HepG2 (cell line): ENCODE results near the gene COPZ1. TPM values are rescaled to one million over a fixed set of nuclear protein-coding genes. Genes with fewer than 3 reads are reported as not detected.

Experiments used
- ATAC-seq: fragments of 200-7000 bp; cut with Tn5 transposase; 3 replicates; pipeline ENCODE4 v1.9.1; 2020; ENCODE audit warnings: mild to moderate bottlenecking, moderate library complexity
- BruUV-seq: library from RNA; stranded (reverse); fragments of 400-500 nt; replicated peaks from 2 replicates; lab custom pipeline; 2021; lab: Mats Ljungman, UMichigan
- CTCF ChIA-PET: fragments of 300-600 bp; formaldehyde crosslinking; extraction: SDS; loops from one replicate; lab custom pipeline; 2021; ENCODE audit warnings: low total read pairs, inconsistent platforms, low intra/inter-chr PET ratio; lab: Yijun Ruan, JAX
- POLR2A ChIA-PET: fragments of 350-600 bp; sonication (Branson Sonifier 250); formaldehyde crosslinking; loops from one replicate; lab custom pipeline; 2020; ENCODE audit warnings: antibody characterized with exemption, inconsistent platforms; lab: Yijun Ruan, JAX
- DNase-seq: peaks from one replicate; pipeline ENCODE4 v3.0.0-alpha.2; 2015; ENCODE audit warnings: low spot score
- FAIRE-seq: peaks from 3 replicates; lab custom pipeline; 2011; peaks lifted over from hg19 to GRCh38; lab: Jason Lieb, UNC
- H2AFZ ChIP-seq: one replicate; pipeline ENCODE4 v1.6.1; 2011; ENCODE audit warnings: low read length, inconsistent platforms
- H3K27ac ChIP-seq: fragments of 300-600 bp; 3 replicates; pipeline ENCODE4 v1.8.0; 2011; ENCODE audit warnings: mixed run types, mild to moderate bottlenecking, mixed read lengths, low read length, inconsistent platforms; ENCODE audit not compliant: insufficient read depth; ENCODE audit errors: extremely low read length
- H3K27me3 ChIP-seq, 2 experiments: fragments of 200-600 bp in 1 of 2; 2 replicates in 1 of 2; 3 replicates in 1 of 2; pipeline versions ENCODE4 v1.6.0 to v1.8.0; 2011; ENCODE audit warnings: low read length in 2 of 2, mild to moderate bottlenecking in 2 of 2, moderate library complexity in 2 of 2, inconsistent platforms in 1 of 2; ENCODE audit not compliant: insufficient read depth in 2 of 2, control insufficient read depth in 1 of 2
- H3K36me3 ChIP-seq, 2 experiments: fragments of 200-600 bp in 1 of 2; replicated peaks in 1 of 2; 2 replicates in 1 of 2; 3 replicates in 1 of 2; pipeline versions ENCODE4 v1.5.1 to v1.8.0; 2011; ENCODE audit warnings: low read length in 2 of 2, inconsistent platforms in 1 of 2; ENCODE audit not compliant: insufficient read depth in 2 of 2, control insufficient read depth in 1 of 2
- H3K4me1 ChIP-seq: 2 replicates; pipeline ENCODE4 v1.5.1; 2012; ENCODE audit warnings: low read length, inconsistent platforms; ENCODE audit not compliant: insufficient read depth
- H3K4me2 ChIP-seq: 2 replicates; pipeline ENCODE4 v1.6.0; 2011; ENCODE audit warnings: low read depth, low read length, inconsistent platforms
- H3K4me3 ChIP-seq, 3 experiments: fragments of 200-600 bp in 1 of 3; sonication (generic), shearing (Covaris generic) in 1 of 3; replicated peaks in 1 of 3; 2 replicates each; pipeline ENCODE4 v1.5.1; 2011 to 2016; ENCODE audit warnings: low read length in 3 of 3, inconsistent platforms in 2 of 3, low read depth in 2 of 3, mild to moderate bottlenecking in 2 of 3, control low read depth in 1 of 3, mixed read lengths in 1 of 3; ENCODE audit not compliant: insufficient read depth in 1 of 3
- H3K79me2 ChIP-seq: one replicate; pipeline ENCODE4 v1.6.1; 2011; ENCODE audit warnings: low read length, inconsistent platforms; ENCODE audit not compliant: insufficient read depth
- H3K9ac ChIP-seq: 2 replicates; pipeline ENCODE4 v1.6.0; 2011; ENCODE audit warnings: mild to moderate bottlenecking, low read depth, low read length, inconsistent platforms; ENCODE audit not compliant: insufficient read depth
- H3K9me3 ChIP-seq: 2 replicates; pipeline ENCODE4 v1.5.1; 2012; ENCODE audit warnings: mild to moderate bottlenecking, low read length
- H4K20me1 ChIP-seq: 2 replicates; pipeline ENCODE4 v1.6.0; 2011; ENCODE audit warnings: inconsistent platforms, mild to moderate bottlenecking, low read length, moderate library complexity; ENCODE audit not compliant: insufficient read depth
- BORCS8-MEF2B ChIP-seq: sonication (generic); formaldehyde crosslinking; IDR thresholded peaks from 2 replicates; pipeline ENCODE4 v1.8.0; 2022; ENCODE audit warnings: mild to moderate bottlenecking, missing genetic modification reagents
- MAFF ChIP-seq: IDR thresholded peaks from 2 replicates; pipeline ENCODE4 v1.6.1; 2011; ENCODE audit warnings: low read depth, low read length, improper control_type of control experiment
- TBX2 ChIP-seq: sonication (generic); formaldehyde crosslinking; IDR thresholded peaks from 2 replicates; pipeline ENCODE4 v1.5.0; 2020; ENCODE audit warnings: missing genetic modification reagents, mild to moderate bottlenecking, borderline replicate concordance
- U2AF2 ChIP-seq: fragments of 200-400 bp; formaldehyde crosslinking; IDR thresholded peaks from 2 replicates; pipeline ENCODE4 v1.6.1; 2017; ENCODE audit warnings: low read depth, mild to moderate bottlenecking, low read length
- ZBTB38 ChIP-seq: sonication (generic); formaldehyde crosslinking; IDR thresholded peaks from 2 replicates; pipeline ENCODE4 v1.5.1; 2020; ENCODE audit warnings: mild to moderate bottlenecking, missing genetic modification reagents
- ZFP62 ChIP-seq: sonication (generic); formaldehyde crosslinking; IDR thresholded peaks from 2 replicates; pipeline ENCODE4 v1.4.0; 2020; ENCODE audit warnings: missing genetic modification reagents
- ZNF550 ChIP-seq: sonication (generic); formaldehyde crosslinking; IDR thresholded peaks from 2 replicates; pipeline ENCODE4 v1.4.0; 2020; ENCODE audit warnings: mild to moderate bottlenecking, missing genetic modification reagents, borderline replicate concordance
- ZNF577 ChIP-seq: sonication (generic); formaldehyde crosslinking; IDR thresholded peaks from 2 replicates; pipeline ENCODE4 v1.4.0; 2020; ENCODE audit warnings: mild to moderate bottlenecking, low read depth, missing genetic modification reagents, borderline replicate concordance
- WGBS: methylation state at CpG from one replicate; pipeline ENCODE4 v1.1.6; 2017; ENCODE audit warnings: low lambda C conversion rate; 5-methylcytosine and 5-hydroxymethylcytosine counted together
- in situ Hi-C: cut with HindIII; loops from 2 replicates; pipeline ENCODE4 v1.10.0; 2017; ENCODE audit warnings: low pct_unique_long_range_greater_than_20kb; ENCODE audit not compliant: extremely low pct_ligation_motif_present
- intact Hi-C: fragments of 100-400 bp; cut with micrococcal nuclease; formaldehyde crosslinking; loops from one replicate; pipeline ENCODE4 v1.10.0; 2022; ENCODE audit not compliant: unreplicated experiment
- polyA plus RNA-seq, 8 experiments: library from polyadenylated mRNA; depleted of rRNA in 3 of 8; stranded (reverse) in 7 of 8; unstranded in 1 of 8; fragments of >200 nt; fragmentation: Illumina TruSeq in 4 of 8; extraction: Trizol in 4 of 8; gene quantifications; 2 replicates each; pipeline versions ENCODE4 v1.2.1 to v1.2.3, GENCODE V29; 2011 to 2016; ENCODE audit warnings: low read depth in 4 of 8, missing spikeins in 1 of 8, mixed read lengths in 1 of 8; ENCODE audit not compliant: insufficient read depth in 1 of 8
- total RNA-seq, 5 experiments: library from RNA; depleted of rRNA; stranded (reverse); fragments of >200 nt; fragmentation: Illumina TruSeq; extraction: Trizol; gene quantifications; 2 replicates each; pipeline ENCODE4 v1.2.3, GENCODE V29; 2016; ENCODE audit warnings: low read depth in 1 of 5
- TF ChIP-seq, protein P1 (sequence below): sonication (generic); formaldehyde crosslinking; IDR thresholded peaks from 2 replicates; pipeline ENCODE4 v1.8.1; 2023; ENCODE audit warnings: mild to moderate bottlenecking, missing genetic modification reagents
- TF ChIP-seq, protein P2 (sequence below): sonication (generic); formaldehyde crosslinking; IDR thresholded peaks from 2 replicates; pipeline ENCODE4 v1.4.0; 2020; ENCODE audit warnings: missing genetic modification reagents
- TF ChIP-seq, protein P3 (sequence below): sonication (generic); formaldehyde crosslinking; IDR thresholded peaks from 2 replicates; pipeline ENCODE4 v1.5.0; 2020; ENCODE audit warnings: missing genetic modification reagents
- TF ChIP-seq, protein P4 (sequence below): sonication (generic); formaldehyde crosslinking; IDR thresholded peaks from 2 replicates; pipeline ENCODE4 v1.5.0; 2020; ENCODE audit warnings: missing genetic modification reagents, mild to moderate bottlenecking, borderline replicate concordance

Gene COPZ1
- total and polyA plus RNA-seq, 2 of the 13 experiments (the other 11 are each of a cell fraction or from before 2014, with no cell fraction given): 125 to 184 TPM

DNA sequence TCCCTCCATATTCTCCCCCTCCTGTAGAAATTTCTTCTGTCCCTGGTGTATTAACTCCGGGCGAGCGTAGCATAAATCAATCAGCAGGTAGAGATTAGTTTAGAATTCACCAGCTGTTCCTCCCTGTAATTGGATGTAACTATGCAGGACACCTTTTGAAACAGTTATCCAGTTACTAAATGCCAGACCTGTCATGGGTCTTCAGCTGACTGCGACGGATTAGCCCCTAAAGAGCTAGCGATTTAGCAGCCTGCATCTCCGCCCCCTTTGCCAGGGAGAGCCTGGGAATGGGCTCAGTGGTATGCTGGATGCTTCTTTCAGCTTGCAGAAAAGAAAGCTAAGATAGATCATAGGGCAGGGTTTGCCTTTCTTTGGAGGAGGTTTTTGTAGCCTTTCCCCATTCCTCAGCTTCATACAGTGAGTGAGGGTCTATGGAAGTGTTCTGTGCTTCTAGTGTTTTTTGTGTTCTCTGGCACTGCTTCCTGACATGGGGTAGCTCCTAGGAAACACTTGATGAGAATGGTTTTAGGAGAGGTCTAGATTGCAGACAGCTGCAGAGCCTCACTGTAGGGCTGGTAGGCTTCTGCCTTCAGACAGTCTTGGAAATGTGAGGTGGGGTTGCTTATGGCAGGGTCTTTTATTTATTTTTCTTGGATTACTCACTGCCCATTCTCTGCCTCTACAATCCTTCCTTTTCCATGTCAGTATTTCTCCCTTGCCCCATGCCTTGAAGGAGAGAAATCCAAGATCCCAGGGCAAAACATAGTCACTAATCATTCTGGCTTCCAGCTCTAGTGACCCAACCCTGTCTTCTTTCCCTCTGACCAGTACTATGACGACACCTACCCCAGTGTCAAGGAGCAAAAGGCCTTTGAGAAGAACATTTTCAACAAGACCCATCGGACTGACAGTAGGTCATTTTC, 16.7 kb downstream of the COPZ1 start:
- no peaks in the 10 kb centered on the region for H3K27me3 ChIP-seq
- H3K36me3 ChIP-seq: peaks cover 18 to 48% of the 10 kb centered on the region in 2 experiments
- no peak overlapping the region for H3K27ac ChIP-seq
- H3K9ac ChIP-seq: no peak overlapping the region
- H3K4me3 ChIP-seq: no peak overlapping the region
- in situ Hi-C loops (no loop called here), intact Hi-C loops (no loop called here)
- H3K4me2 ChIP-seq: no peak overlapping the region
- no peaks in the 10 kb centered on the region for H3K9me3 ChIP-seq
- no peak overlapping the region for H2AFZ ChIP-seq
- H3K4me1 ChIP-seq: peaks cover 49% of the 10 kb centered on the region
- WGBS: 94% methylated on average over 9 of the region's 9 CpGs
- DNase-seq (no peak), ATAC-seq (no peak), FAIRE-seq (no peak)
- no TSS peak for BruUV-seq
- H3K79me2 ChIP-seq: peaks cover 5% of the 10 kb centered on the region
- H4K20me1 ChIP-seq: no peaks in the 10 kb centered on the region
- ChIA-PET POLR2A (interaction anchor here (1.0 to 1.5 kb wide), 4 partner anchors 13 to 61 kb away, joined by 3 to 5 read pairs (median 4); partner anchors contain the start of genes CBX5, COPZ1 and HNRNPA1), CTCF (no interaction called here)
- TF ChIP-seq ZNF550 (CRISPR knock-in tag): no peak
- TF ChIP-seq BORCS8-MEF2B: no peak
- TF ChIP-seq, protein P1, sequence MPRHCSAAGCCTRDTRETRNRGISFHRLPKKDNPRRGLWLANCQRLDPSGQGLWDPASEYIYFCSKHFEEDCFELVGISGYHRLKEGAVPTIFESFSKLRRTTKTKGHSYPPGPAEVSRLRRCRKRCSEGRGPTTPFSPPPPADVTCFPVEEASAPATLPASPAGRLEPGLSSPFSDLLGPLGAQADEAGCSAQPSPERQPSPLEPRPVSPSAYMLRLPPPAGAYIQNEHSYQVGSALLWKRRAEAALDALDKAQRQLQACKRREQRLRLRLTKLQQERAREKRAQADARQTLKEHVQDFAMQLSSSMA (CRISPR knock-in tag): no peak
- no peak for TF ChIP-seq ZNF577
- TF ChIP-seq TBX2: no peak
- no peak for TF ChIP-seq MAFF
- no peak for TF ChIP-seq U2AF2
- no peak for TF ChIP-seq ZFP62 (CRISPR knock-in tag)
- TF ChIP-seq, protein P2, sequence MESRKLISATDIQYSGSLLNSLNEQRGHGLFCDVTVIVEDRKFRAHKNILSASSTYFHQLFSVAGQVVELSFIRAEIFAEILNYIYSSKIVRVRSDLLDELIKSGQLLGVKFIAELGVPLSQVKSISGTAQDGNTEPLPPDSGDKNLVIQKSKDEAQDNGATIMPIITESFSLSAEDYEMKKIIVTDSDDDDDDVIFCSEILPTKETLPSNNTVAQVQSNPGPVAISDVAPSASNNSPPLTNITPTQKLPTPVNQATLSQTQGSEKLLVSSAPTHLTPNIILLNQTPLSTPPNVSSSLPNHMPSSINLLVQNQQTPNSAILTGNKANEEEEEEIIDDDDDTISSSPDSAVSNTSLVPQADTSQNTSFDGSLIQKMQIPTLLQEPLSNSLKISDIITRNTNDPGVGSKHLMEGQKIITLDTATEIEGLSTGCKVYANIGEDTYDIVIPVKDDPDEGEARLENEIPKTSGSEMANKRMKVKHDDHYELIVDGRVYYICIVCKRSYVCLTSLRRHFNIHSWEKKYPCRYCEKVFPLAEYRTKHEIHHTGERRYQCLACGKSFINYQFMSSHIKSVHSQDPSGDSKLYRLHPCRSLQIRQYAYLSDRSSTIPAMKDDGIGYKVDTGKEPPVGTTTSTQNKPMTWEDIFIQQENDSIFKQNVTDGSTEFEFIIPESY: no peak
- TF ChIP-seq, protein P3, sequence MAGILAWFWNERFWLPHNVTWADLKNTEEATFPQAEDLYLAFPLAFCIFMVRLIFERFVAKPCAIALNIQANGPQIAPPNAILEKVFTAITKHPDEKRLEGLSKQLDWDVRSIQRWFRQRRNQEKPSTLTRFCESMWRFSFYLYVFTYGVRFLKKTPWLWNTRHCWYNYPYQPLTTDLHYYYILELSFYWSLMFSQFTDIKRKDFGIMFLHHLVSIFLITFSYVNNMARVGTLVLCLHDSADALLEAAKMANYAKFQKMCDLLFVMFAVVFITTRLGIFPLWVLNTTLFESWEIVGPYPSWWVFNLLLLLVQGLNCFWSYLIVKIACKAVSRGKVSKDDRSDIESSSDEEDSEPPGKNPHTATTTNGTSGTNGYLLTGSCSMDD (CRISPR knock-in tag): no peak
- TF ChIP-seq, protein P4, sequence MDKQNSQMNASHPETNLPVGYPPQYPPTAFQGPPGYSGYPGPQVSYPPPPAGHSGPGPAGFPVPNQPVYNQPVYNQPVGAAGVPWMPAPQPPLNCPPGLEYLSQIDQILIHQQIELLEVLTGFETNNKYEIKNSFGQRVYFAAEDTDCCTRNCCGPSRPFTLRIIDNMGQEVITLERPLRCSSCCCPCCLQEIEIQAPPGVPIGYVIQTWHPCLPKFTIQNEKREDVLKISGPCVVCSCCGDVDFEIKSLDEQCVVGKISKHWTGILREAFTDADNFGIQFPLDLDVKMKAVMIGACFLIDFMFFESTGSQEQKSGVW: no peak
- no peak for TF ChIP-seq ZBTB38 (CRISPR knock-in tag)
